Activated CD4-positive, alpha-beta T cell treated with anti-CD3 and anti-CD28 coated beads, Interleukin-2, amount 50 U/mL, for 48 hours (primary cell): Measurements from ENCODE around the gene BEST1.
A peak's percentile ranks its signal among the peaks of the same experiment; 100 is the strongest.

ENCODE experiments used
- DNase-seq, 2 experiments: peaks; one replicate each; pipeline ENCODE4 v3.0.0-alpha.2; 2020

Gene BEST1

GRCh38 chr11:61950035-61950547 is at the start of gene BEST1:
BEST1 (plus strand) TSS chr11:61950351; CDS start chr11:61951807, 1,456 bp downstream.
- no peak for DNase-seq

GRCh38 chr11:61901397-61901796 is 48.8 kb upstream of the BEST1 start:
- no peak for DNase-seq

DNA sequence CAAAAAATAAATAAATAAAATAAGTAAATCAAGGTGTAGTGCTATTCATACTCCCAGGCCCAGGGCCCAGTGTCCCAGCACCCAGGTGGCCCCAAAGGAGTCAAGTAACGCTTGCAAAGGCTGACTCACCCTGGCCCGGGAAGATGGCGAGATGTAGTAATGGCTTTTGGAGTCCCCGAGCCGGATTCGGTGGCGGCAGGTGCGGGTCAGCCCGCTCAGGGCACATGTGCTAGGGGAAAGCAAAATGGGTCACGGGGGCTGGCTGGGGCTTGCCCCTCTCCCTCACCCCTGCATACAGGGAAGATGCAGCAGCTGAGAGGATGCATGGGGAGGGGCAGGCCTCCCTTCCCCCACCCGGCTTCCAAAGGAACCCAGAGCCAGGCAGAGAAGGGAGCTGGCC is 47.8 kb upstream of the BEST1 start:
- DNase-seq = no peak

DNA sequence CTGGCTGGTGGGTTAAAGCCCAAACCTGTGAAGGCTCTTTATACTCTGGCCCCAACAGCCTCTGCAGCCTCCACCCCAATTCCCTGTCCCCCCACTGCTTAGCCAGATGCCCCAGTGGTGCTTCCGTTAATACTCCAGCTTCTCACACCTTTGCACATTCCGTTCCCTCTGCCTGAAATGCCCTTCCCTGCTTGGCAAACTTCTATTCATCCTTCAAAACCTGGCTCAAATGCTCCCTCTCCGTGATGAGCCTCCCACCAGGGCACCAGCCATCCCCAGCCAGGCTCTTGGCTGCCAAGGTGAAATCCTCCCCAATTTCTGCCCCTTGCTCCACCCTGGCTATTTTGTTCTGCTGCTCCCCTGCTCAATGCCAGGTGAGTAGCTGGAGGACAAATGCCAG is 46.3 kb upstream of the BEST1 start:
- no peak for DNase-seq

DNA sequence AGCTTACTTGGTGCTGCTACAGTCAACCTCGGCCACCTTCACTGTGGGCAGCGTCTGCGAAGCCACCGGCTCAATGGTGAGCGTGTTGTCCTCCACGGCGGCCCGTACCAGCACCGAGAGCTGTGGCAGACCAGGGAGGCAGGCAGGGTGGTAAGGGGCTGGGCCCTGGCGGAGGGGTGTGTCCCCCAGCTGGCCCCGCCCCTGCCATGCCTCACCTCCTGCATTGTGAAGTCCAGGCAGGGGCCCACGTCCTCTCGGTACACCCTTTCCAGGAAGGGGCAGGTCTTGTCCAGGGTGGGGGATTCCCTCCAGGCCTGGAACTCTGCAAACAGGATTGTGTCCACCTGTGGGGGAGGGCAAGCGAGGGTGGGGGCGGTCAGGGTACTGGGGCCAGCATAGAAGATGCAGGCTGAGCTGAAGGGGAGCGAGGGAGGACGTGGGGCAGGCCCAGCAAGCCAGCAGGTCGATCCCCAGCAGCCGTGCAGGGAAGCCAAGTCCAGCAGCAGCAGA is 45.6 kb upstream of the BEST1 start:
- peak; percentile 15 to 41 for DNase-seq

GRCh38 chr11:61905067-61905696 is 45.0 kb upstream of the BEST1 start:
- no peak for DNase-seq

- DNase-seq = no peak
Observed at GRCh38 chr11:61905801-61906521, 44.2 kb upstream of the BEST1 start.

GRCh38 chr11:61906522-61906909 is 43.6 kb upstream of the BEST1 start:
- no peak for DNase-seq

DNA sequence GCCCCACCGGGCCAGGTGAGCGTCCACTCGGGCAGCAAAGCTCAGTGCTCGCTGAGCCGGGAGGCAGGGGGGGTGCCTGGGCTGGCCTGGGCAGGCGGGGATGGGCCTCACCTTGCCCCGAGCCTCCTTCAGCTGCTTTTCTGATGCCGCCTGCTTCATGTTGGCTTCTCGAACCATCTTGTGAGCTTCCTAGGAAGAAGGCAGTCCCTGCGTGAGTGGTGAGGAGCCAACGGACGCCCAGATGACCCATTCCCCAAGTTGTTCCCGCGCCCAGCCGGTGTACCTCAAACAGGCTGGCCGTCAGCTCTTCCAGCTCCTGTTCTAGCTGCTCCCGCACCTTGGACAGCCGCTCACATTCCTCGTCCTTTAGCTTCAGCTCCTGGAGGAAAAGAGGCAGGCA is 42.9 kb upstream of the BEST1 start:
- no peak for DNase-seq

GRCh38 chr11:61907871-61908729 is 42.1 kb upstream of the BEST1 start:
- DNase-seq = no peak

- no peak for DNase-seq
Observed at GRCh38 chr11:61908730-61909316, 41.3 kb upstream of the BEST1 start.

- no peak for DNase-seq
Observed at GRCh38 chr11:61910187-61911127, 39.7 kb upstream of the BEST1 start.

DNA sequence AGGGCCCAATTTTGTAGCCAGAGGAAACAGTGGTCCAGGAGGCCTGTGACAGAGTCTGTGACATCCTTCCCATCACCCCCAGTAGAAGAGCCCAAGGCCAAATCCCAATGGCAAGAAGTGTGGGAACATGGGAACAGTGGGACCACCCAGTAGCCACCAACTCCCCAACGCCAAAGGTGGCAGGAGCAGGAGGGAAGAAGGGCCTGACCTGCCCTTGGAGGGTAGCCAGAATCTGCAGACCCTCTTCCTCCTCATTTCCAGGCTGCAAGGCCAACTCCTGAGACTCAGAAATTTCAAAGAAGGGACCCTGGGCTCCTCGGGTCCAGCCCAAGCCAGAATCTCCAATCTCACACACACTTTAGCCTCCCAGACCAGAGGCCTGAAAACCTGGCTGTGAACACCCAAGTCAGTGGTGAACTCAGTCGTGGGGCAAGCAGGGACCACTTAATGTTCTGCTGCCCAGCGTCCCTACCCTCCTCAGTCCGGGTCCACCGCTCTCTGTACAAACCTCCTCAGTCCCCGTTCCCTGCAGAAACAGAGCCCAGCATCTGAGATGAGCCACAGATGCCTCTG is 38.9 kb upstream of the BEST1 start:
- DNase-seq = no peak

- DNase-seq = no peak
Observed at GRCh38 chr11:61911701-61912529, 38.2 kb upstream of the BEST1 start.

DNA sequence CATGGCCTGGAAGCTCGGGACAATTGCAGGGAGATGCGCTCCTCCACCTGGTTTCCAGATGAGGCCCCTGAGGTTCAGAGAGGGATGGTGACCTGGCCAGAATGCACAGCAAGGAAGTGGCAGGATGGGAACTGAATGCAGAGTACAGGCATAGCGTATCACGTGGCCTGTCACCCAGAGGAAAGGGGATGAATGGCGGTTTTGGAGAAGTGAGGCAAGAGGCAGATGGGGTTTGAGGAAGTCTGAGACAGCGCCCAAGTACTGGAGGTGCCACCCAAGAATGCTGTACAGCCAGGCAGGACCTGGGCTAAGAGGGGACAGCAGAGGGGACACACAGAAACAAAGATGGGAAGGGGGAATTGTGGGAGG is 37.6 kb upstream of the BEST1 start:
- DNase-seq = no peak

GRCh38 chr11:61912991-61913698 is 37.0 kb upstream of the BEST1 start:
- no peak for DNase-seq

GRCh38 chr11:61913699-61914395 is 36.3 kb upstream of the BEST1 start:
- no peak for DNase-seq

DNA sequence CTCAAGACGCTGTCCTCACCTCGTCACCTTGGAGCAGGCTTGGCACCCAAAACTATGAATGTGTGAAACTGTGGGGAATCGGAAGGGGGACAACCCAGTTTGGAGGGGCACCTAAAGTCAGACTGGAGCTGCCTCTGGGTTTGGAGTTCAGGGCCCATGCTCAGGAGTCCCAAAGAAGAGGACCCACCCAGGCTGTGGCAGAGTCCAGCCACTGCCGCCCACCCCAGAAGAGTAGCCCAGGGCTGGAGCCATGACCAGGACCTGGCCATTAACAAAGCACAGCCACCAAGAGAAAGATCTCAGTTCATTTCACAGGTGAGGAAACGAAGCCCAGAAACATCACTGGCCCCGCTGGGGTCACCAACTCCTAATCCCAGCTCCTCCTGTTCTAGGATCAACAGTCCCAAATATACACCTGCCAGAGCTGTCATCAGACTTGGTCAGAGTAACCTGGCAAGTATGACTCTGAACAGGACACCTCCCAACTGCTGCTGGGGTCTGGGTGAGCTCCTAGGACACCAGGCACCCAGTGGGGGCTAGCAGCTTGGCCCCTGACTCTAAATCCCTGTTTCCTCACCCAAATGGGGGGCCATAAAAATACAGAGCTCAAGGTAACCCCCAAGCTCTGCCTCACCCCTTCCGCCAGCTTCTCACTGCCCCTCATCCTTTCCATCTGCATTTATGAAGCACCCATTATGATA is 35.5 kb upstream of the BEST1 start:
- no peak for DNase-seq
